Body of pancreas (tissue), 4 donors: Measurements from ENCODE around the gene C3orf52.

Source experiments
- POLR2A ChIP-seq, 3 donors: fragments of 450-650 bp; IDR thresholded peaks; one replicate each; pipeline ENCODE4 v1.6.1; 2016; ENCODE audit warnings: antibody characterized with exemption in 3 of 3, mild to moderate bottlenecking in 2 of 3
- TF ChIP-seq, protein P1 (sequence below), 7 experiments: fragments of 450-650 bp in 4 of 7; fragments of 200-600 bp in 3 of 7; sonication (generic) in 3 of 7; IDR thresholded peaks; one replicate each; pipeline ENCODE4 v1.5.1; 2016 to 2019; ENCODE audit warnings: antibody characterized with exemption in 7 of 7

DNA sequence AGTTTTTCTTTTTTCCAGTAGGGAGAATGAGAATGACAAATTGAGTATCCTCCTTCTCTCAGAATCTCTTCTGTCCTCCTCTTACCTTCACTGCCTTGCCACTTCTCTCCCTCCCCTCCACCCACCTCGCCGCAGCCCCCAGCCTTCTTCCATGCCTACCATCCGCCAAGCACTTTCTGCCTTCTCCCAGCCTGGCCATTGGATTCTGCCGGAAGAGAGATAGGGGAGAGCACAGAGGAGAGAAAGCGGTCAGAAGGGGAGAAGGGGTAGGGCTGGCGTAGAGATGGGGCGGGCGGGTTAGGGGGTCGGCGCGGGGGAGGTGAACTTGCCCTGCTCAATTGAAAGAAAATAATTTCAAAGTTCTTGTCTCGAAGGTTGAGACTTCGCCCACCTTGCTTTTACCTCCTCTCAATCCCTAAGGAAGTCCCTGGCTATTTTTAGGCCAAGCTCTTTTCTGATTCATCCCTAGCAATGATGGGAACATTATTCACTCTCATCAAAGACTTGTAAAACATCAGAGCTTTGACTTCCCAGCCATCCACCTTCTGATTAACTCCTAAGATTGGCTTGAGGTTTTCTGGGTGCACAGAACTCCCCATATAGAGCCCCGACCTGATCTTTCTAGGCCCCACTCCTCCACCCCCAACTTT lies 811 bp downstream of the C3orf52 start:
- TF ChIP-seq, protein P1, sequence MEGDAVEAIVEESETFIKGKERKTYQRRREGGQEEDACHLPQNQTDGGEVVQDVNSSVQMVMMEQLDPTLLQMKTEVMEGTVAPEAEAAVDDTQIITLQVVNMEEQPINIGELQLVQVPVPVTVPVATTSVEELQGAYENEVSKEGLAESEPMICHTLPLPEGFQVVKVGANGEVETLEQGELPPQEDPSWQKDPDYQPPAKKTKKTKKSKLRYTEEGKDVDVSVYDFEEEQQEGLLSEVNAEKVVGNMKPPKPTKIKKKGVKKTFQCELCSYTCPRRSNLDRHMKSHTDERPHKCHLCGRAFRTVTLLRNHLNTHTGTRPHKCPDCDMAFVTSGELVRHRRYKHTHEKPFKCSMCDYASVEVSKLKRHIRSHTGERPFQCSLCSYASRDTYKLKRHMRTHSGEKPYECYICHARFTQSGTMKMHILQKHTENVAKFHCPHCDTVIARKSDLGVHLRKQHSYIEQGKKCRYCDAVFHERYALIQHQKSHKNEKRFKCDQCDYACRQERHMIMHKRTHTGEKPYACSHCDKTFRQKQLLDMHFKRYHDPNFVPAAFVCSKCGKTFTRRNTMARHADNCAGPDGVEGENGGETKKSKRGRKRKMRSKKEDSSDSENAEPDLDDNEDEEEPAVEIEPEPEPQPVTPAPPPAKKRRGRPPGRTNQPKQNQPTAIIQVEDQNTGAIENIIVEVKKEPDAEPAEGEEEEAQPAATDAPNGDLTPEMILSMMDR (IDR thresholded peaks at IDR 0.05): no peak
- no peak for TF ChIP-seq POLR2A (IDR thresholded peaks at IDR 0.05)
